ENCODE measurements around the gene NLK.

Gene NLK

GRCh38 chr17:28043741-28044140 is 1.3 kb downstream of the NLK start:
- ATAC-seq (ENCODE audit: insufficient read depth, low read depth) = no peak
- no peak overlapping the region for H3K9ac ChIP-seq (ENCODE audit: low read depth, low read length)
- peaks cover 56% of the 10 kb centered on the region for H3K79me2 ChIP-seq (ENCODE audit: insufficient read depth, low read length)
- H4K20me1 ChIP-seq (ENCODE audit: insufficient read depth, low read length) = peaks cover 2% of the 10 kb centered on the region; the same call in 1 of the 2 replicates
- H3K4me1 ChIP-seq (ENCODE audit: insufficient read depth, low read length) = peaks cover 50% of the 10 kb centered on the region
- no peaks in the 10 kb centered on the region for H3K27me3 ChIP-seq (ENCODE audit: insufficient read depth, low read length, poor library complexity)
- H2AFZ ChIP-seq (ENCODE audit: low read depth, low read length) = no peak overlapping the region
- no peaks in the 10 kb centered on the region for H3K9me3 ChIP-seq (ENCODE audit: insufficient read depth, low read length, severe bottlenecking)
- DNase-seq = no peak
- TF ChIP-seq CTCF (IDR thresholded peaks at IDR 0.05; ENCODE audit: borderline replicate concordance, extremely low read depth, low read length, poor library complexity, severe bottlenecking) (no peak), EZH2 (IDR thresholded peaks at IDR 0.05; ENCODE audit: borderline replicate concordance, low read depth, low read length, severe bottlenecking) (no peak)
- no peak overlapping the region for H3K27ac ChIP-seq (ENCODE audit: low read length)
- H3K4me2 ChIP-seq (ENCODE audit: insufficient read depth, low read length) = peak overlapping the region; percentile 77
- H3K4me3 ChIP-seq (ENCODE audit: low read depth in 1 of 2, low read length in 2 of 2) = peak overlapping the region in 1 of 2 experiments; percentile 89; a peak in 2 of 4 replicates
- H3K36me3 ChIP-seq (ENCODE audit: insufficient read depth, low read length) = peaks cover 6% of the 10 kb centered on the region; the same call in 1 of the 2 replicates

GRCh38 chr17:28045304-28045703 is 2.8 kb downstream of the NLK start:
- Histone ChIP-seq H3K9me3 (ENCODE audit: insufficient read depth, low read length, severe bottlenecking) (no peaks in the 10 kb centered on the region), H3K36me3 (ENCODE audit: insufficient read depth, low read length) (peaks cover 6% of the 10 kb centered on the region; the same call in 1 of the 2 replicates), H4K20me1 (ENCODE audit: insufficient read depth, low read length) (peaks cover 9% of the 10 kb centered on the region; the same call in 1 of the 2 replicates), H3K4me1 (ENCODE audit: insufficient read depth, low read length) (peaks cover 50% of the 10 kb centered on the region), H3K27me3 (ENCODE audit: insufficient read depth, low read length, poor library complexity) (no peaks in the 10 kb centered on the region), H3K4me3 (ENCODE audit: low read depth in 1 of 2, low read length in 2 of 2) (peak overlapping the region in 1 of 2 experiments; percentile 33; a peak in 2 of 4 replicates), H3K4me2 (ENCODE audit: insufficient read depth, low read length) (peak overlapping the region; percentile 77; the same call in 1 of the 2 replicates), H2AFZ (ENCODE audit: low read depth, low read length) (no peak overlapping the region), H3K79me2 (ENCODE audit: insufficient read depth, low read length) (peaks cover 69% of the 10 kb centered on the region), H3K27ac (ENCODE audit: low read length) (no peak overlapping the region), H3K9ac (ENCODE audit: low read depth, low read length) (no peak overlapping the region)
- no peak for DNase-seq
- TF ChIP-seq CTCF (IDR thresholded peaks at IDR 0.05; ENCODE audit: borderline replicate concordance, extremely low read depth, low read length, poor library complexity, severe bottlenecking) (no peak), EZH2 (IDR thresholded peaks at IDR 0.05; ENCODE audit: borderline replicate concordance, low read depth, low read length, severe bottlenecking) (no peak)
- no peak for ATAC-seq (ENCODE audit: insufficient read depth, low read depth)

GRCh38 chr17:28046034-28046825 is 3.8 kb downstream of the NLK start:
- Histone ChIP-seq H3K79me2 (ENCODE audit: insufficient read depth, low read length) (peaks cover 74% of the 10 kb centered on the region), H3K36me3 (ENCODE audit: insufficient read depth, low read length) (peaks cover 6% of the 10 kb centered on the region; the same call in 1 of the 2 replicates), H3K4me3 (ENCODE audit: low read depth in 1 of 2, low read length in 2 of 2) (no peak overlapping the region), H3K4me1 (ENCODE audit: insufficient read depth, low read length) (peaks cover 42% of the 10 kb centered on the region), H3K4me2 (ENCODE audit: insufficient read depth, low read length) (peak overlapping the region; percentile 77; the same call in 1 of the 2 replicates), H3K27me3 (ENCODE audit: insufficient read depth, low read length, poor library complexity) (no peaks in the 10 kb centered on the region), H3K9me3 (ENCODE audit: insufficient read depth, low read length, severe bottlenecking) (no peaks in the 10 kb centered on the region), H2AFZ (ENCODE audit: low read depth, low read length) (no peak overlapping the region), H4K20me1 (ENCODE audit: insufficient read depth, low read length) (peaks cover 13% of the 10 kb centered on the region; the same call in 1 of the 2 replicates), H3K9ac (ENCODE audit: low read depth, low read length) (no peak overlapping the region), H3K27ac (ENCODE audit: low read length) (no peak overlapping the region)
- TF ChIP-seq EZH2 (IDR thresholded peaks at IDR 0.05; ENCODE audit: borderline replicate concordance, low read depth, low read length, severe bottlenecking) (no peak), CTCF (IDR thresholded peaks at IDR 0.05; ENCODE audit: borderline replicate concordance, extremely low read depth, low read length, poor library complexity, severe bottlenecking) (no peak)
- no peak for DNase-seq
- ATAC-seq (ENCODE audit: insufficient read depth, low read depth) = no peak
